Activated T-cell treated with anti-CD3 and anti-CD28 coated beads, Interleukin-2, amount 50 U/mL, for 48 hours (primary cell): ENCODE measurements around the gene DAPL1.

Experiments used
- DNase-seq, 2 experiments: peaks; one replicate each; pipeline ENCODE4 v3.0.0-alpha.2; 2020

DAPL1 gene, protein sequence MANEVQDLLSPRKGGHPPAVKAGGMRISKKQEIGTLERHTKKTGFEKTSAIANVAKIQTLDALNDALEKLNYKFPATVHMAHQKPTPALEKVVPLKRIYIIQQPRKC

DNA sequence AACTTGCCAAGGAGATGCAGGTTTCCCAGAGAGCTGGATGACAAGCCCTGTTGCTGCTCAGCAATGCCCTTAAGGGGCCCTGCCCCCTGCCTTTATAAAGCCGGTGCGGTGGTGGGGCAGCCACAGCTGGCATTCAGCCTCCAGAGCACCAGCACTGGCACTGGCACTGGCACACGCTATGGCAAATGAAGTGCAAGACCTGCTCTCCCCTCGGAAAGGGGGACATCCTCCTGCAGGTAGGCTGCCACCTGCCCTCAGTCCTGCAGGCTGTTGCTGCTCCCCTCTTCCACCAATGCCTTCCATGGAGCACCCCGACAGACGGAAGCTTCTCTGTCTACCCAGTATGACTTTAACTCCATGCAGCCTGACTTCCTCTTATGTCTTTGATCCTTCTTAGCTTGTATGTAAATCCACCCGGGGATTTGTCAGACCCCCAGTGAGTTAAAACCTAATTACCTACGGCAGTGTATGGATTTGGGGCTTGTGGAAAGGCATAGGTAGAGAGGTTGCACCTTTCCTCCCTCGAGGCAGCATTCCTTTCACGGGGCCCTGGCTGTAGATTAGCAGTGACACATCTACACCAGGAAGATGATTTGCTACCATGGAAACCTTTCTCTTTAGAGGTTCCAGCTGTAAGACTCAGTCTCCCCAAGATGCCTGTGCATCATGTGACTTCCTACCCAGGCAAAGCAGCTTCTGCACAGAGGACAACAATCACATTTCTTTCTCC, at the start of gene DAPL1:
Gene DAPL1, plus strand, starts transcription at position 123 of the 730 bp plus-strand sequence. Its CDS starts 56 bp downstream, at position 179.
- DNase-seq, result no peak

DNA sequence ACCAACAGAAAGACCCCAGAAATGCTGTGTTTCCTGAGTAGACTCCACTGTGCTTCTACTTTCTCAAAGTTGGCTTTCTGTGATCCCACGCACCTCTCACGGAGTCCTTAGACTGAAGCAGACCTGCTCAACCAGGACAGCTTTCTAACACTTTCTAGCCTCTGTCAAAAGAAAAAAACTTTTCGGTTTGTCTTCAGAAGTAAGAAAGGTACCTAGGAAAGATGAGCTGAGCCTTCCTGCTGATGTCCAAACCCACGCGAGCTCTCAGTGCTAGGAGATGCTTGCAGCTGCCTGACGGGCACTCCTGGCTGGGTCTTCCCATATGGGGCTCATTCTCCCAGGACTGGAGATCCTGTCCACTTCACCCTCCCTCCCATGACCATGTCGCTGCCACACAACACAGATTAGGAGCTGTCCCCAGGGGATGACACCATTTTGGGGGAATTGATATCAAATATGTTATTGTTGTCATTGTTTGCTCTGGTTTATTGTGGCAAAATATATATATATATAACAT, 49.2 kb upstream of the DAPL1 start:
- no peak for DNase-seq

DNA sequence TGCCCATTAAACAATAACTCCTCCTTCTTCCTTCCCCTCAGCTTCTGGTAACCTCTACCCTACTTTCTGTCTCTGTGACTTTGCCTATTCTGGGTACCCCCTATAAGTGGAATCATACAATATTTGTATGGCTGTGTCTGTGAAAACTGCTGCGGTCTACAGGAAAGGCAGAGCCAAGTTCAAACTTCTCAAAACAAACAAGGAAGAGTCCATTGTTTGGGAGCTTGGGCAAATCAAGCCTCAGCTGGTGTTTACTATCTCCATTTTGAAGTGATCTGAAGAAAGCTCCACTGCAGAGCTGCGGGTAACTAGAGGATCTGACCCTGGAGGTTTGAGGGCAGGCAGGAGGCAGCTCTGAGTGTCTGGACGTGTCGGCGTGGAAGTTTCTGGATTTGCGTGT, 48.6 kb upstream of the DAPL1 start:
- DNase-seq, result no peak

DNA sequence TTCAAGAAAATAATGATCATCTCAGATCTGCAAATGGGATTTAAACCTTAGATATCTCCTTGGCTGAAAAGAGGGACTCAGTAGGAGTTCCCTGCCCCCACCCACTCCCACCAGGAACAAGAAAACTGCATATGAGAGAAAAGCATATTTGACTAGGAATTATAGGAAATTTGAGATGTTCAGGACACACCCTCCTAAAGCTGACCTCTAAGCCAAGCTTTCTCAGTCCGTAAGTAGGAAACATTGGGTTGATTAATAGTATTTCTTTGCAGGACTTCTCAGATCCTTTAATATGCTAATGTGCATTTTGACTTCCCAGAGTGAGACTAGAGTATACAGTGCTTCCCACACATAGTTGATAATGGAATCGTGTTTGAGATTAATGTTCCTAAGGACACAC, 47.8 kb upstream of the DAPL1 start:
- no peak for DNase-seq

DNA sequence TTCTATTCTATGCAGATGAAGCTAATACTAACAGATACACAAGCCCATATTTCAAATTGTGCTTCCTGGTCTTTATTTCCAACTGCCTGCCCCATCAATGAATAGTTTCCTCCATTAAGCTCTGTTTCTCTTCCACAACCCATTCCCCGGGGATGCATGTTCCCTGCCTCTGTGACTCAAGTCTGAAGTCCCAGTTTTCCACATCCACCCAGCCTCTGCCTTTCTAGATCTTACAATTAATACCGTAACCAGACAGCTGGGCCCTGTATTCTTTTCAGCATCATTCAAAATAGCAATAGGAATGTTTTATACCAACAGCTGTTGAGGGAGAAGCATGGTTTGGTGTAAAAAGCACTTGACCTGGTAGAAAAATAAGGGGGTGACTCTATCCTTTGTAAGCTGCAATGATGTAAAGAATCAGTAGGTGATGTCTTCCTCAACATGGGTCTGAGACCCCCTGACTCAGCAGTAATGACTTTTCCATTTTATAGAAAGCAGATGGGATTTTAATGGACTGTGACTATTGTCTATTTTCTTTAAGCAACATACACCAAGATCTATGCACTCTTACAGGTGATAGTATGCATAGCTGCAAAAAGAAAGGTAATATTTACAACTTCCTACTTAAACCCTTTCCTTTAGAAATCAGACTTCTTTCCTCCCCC, 46.1 kb upstream of the DAPL1 start:
- DNase-seq, result no peak

DNA sequence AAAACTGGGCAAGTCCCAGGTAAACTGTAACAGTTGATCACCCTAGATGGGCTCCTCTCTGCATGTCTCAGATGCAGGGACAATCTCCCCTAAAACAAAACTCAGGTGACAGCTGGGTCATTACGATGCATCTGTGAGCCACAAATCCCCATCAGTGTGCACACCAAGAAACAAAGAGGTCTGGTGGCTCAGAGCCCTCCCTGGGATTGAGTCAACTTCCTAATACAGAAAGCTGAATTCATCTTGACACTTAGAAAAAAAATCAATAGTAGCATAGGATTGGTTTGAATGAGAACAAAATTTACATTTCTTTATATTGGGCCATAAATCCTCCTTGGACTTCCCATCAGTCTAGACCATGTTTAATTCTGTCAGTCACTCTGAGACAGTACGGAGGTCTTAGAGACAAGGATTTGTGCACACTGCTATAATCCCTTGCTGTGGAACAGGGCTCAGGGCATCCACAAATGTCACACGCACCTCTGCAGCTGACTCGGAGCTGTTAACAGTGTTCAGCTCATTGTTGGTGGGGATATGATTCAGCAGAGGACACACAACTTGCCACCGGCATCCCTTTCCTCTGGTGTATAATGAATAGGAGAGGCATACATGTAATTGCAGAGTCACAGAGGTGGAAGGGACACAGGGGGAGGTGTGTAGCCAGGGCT, 44.5 kb upstream of the DAPL1 start:
- no peak for DNase-seq

DNA sequence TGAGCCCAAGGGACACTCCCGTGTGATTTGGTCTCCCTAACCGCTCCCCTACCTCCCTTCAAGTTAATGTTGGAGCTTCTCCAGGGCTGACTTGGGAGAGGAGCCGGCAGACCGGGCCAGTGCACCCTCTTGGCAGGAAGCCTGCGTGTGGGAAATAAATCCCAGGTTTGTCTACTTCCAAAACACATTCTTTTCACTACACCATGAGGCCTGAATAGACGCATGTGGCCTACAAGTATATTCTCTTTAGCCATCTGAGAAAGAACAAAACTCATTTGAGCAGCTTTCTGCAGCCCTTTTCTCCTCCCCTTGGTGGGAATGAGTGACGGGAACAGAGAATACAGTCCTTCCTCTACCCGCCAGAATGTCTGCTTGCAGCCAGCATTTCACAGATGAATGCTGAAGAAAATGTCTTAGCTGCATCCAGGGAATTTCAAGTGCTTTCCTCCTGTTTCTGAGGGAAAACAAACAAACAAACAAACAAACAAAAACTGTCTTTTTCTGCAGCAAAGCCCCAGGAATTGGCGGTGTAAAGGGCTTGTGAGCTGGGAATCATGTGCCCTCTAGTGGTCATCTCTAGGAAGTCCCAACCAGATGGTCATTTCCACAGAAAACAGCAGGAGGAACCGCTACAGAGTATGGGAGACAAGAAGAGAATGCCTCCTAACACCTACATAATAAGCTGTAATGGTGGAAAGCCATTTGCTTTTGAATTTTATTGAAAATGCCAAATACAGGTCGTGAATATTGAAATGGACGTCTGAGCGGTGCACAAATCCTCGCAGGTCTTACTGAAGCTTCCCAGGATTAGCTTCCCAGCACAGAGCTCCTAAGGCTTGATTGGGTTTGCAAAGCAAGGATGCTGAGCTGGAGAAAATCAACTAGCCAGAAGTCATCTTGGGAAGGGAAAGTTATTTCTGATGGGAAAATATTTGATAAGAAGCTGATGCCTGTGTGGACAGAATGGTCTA, 41.2 kb upstream of the DAPL1 start:
- DNase-seq, result peak in 1 of 2 experiments; percentile 25

DNA sequence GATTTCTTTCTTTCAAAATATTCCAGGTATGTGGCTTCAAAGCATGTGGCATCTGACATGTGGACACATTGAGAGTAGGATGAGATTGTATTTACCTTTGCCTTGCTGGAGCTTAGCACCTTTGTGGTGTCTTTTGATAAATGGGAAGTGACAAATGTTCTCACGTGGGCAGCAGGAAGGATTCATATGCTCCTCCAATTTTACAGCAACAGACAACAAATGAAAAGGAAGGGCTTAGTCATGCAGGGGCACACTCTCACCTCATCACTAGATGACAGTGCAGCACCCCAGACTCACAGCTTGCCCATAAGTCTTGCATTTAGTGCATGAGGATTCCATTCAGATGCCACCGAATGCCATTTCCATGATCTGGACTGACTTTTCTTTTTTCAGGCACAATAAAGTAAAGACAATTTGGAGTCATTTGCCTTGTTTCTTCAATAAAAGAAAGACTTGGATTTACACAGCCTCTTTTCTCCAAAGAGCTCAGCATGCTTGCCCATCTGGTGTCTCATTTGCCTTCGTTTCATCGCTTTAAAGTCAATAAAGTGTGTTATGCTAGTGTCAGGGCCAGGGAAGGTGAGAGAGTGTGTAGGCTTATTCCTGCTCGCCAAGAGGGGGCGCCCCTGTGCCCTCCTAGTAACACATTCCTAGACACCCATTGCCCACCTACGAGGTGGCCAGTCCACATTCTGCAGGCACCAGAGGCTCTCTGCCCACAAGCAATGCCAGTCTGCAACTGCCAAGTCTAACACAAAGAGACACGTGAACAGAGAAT, 39.6 kb upstream of the DAPL1 start:
- DNase-seq, result peak in 1 of 2 experiments; percentile 20

DNA sequence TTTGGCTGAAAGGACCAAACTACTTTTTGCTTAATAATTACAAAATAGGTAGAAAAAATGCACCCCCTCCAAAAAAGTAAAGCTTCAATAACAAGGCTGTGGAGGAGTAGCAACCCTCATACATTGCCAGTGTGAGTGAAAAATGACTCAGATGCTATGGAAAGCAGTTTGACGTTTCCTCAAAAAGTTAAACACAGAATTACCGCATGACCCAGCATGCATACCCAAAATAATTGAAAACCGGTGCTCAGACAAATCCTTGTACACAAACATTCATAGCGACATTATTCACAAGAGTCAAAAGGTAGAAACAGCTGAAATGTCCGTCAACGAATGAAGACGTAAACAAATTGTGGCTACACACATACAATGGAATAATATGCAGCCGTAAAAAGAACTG, 38.8 kb upstream of the DAPL1 start:
- DNase-seq, result no peak

DNA sequence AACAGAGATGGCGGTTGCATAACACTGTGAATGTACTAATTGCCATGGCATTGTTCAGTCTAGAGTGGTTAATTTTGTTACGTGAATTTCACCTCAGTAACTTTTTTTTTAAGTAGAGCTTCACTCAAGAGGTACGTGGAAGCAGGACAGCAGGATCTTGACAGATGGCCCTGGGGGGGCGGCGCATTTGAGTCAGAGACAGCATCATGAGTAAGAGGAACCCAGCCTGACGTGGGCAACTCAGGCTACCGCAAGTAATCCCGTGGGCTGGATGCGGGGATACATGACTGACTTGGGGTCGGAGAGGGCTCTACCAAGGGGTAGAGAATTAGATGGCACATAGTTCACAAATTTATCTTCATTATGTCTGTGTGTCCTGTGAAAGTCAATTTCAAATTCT, 38.1 kb upstream of the DAPL1 start:
- peak in 1 of 2 experiments; percentile 47 for DNase-seq

DNA sequence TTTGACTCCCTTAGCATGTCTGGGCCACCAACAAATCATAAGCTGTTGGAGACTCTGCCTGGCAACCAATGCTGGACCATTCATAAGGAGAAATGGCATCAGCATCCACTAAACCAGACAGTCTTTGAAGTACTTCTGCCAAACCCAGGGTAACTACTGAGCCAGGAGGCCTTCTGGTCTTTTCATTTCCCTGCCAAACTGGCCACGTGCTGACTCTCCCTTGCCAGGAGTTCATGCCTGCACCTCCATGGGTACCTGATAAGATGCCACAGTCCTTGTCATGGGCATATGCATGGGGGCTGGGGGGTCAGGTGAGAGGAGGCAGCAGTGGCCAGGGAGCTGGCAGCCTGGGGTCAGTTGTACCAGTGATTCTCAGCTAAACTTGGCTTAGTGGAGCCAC, 34.2 kb upstream of the DAPL1 start:
- DNase-seq, result no peak

DNA sequence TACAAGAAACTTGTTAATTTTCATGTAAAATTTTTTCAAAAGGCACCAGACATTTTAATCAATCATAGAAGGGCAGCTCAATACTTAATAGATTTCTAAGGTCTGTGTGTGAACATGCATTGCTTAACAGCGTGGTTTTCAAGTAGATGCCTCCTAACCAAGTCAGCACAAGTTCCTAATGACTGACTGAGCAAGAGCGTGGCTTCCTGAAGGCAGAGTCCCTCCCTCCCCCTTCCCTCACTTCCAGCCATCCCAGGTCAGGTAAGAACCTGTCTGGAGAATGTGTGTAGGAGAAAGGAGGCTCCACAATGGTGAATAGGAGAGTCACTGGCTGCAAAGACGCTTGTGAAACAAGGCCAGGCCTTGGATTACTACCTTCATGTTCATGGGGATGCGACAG, 33.5 kb upstream of the DAPL1 start:
- DNase-seq, result no peak

DNA sequence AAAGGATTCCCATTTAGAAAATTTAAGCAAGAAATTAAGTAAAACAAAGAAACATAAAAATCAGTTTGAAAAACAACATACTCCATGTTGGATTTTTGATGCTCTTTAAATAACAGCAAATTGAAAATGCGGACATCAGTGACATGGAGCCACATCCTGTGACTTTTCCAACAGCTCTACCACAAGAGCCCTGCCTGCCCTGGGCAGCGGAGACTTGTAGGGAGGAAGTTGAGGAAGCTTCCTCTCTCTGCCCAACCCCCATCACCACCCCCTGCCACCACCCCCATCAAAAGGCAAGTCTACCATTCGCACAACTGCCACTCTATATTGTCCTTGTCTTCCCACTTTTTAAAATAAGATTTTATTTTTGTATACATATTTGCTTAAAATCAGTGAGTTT, 32.8 kb upstream of the DAPL1 start:
- no peak for DNase-seq

DNA sequence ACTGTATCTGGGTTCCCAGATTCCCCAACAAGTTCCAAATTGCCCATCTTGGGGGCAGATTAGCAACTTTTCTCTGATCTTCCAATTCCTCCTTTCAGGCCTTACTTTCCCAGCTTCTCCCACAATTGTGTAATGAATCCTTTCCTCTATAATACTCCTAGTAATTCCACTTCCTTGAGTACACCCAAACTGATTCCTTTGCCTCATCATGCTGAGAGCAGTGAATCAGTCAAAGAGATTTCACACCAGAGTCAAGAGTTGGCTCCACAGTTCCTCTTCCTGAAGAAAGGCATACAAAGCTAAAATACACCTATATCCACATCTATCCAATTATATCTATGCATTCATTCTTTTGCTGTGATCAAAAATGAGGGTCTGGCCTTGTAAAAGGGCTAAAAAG, 28.6 kb upstream of the DAPL1 start:
- DNase-seq, result no peak

DNA sequence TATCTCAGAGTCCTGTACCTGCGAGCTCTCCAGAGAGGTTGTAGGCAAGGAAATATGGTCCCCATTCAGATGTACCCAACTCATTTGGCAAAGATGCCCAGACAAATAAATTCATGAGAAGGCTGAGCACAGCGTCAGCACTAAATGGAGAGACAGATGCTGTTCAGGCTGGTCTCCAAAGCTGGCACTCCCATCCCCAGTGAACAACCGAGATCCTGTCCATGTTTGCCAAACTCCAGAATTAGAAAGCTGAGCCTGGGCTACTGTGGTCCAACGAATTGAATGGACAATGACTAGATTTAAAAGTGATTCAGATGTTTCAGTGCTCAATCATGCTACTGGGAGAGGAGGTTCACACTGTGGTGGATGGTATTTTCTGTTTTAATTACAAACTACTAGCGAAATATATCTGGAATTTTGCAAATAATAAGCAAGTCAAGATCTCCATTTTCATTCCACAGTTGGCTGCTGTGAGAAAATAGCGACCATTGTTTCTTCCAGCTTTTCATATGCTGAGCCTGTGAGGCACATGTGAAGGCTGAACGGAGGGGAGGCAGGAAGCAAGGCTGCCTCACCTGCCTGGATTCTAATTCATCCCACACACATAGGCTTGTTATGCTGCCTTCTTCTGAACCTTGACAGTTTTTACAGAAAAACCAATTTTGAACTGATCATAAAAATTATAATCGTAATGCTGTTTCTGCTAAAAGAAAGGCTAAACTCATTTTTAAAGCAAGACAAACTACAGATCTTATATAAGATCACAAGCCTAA, 22.6 kb upstream of the DAPL1 start:
- DNase-seq, result no peak

DNA sequence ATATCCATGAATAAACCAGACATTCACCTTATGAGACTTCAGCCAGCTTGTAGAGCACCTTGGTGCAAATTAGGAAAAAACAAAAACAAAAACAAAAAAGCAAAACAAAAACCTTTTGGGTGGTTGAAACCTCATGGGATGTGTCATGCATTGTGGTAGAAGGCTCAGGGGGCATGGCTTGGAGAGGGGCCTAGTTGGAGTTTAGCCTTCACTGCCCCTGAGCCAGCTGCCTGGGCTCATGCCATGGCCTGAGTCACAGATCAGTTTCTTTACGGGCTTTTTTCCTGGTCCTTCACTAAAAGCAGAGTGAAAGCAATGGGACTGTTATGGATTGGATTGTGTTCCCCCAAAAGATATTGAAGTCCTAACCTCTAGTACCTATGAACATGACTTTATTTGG, 22.0 kb upstream of the DAPL1 start:
- DNase-seq, result no peak

DNA sequence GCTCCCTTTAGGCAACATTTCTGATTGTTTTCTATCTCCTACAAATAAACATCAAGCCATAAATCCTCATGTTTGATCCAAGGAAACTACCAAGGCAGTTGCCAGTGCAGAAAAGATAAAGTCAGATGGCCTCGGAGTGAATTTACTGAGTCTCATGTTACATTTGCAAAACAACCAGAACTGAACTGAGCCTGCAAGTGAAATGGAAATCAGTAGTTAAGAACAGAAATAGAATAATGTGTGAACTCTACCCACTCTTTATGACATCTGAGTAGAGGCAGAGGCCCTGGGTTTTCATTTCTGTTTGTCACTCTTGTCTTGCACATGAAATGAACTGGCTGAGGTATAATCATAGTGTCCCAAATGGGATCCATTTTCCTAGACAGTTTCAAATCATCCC, 20.4 kb upstream of the DAPL1 start:
- no peak for DNase-seq

DNA sequence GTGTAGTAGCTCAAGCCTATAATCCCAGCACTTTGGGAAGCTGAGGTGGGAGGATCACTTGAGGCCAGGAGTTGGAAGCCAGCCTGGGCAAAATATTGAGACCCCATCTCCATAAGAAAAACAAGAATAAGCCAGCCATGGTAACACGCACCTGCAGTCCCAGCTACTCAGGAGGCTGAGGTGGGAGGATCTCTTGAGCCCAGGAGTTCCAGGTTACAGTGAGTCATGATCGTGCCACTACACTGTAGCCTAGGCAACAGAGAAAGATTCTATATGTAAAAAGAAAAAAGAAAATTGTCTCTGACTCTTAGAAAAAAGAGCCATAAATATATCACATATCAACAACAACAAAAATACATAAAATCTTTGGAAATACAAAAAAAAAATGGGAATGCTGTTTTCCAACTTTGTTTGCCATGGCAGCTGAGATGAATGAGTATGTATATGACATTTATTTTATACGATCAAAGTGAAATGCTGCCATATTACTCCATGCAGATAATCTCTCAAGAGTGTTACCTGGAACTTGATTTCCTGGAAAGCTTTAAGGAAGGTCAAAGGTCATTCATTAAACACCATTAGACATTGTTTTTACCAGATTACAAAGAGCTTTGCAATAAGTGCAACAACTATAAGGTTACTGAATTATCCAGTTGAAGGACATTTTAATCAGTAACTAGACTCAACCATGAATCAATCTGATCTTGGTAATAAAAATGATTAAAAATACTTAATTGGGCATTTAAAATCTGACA, 19.7 kb upstream of the DAPL1 start:
- DNase-seq, result no peak

DNA sequence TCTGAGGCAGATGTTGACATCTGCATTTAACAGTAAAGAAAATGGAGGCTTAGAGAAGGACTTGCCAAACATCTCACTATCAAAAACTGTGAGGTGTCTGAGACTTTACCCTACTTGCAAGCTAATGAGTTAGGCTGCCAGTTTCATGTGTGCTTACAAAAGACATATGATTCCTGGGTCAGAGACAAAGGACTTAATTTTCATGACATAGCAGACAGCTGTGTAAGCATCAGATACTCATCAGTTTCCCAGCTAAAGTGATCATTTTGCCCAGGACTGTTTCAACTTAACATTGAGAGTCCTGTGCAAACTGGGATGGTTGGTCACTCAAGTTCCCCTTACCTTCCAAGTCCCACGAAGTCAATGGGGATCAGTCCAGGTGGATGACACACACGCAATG, 18.9 kb upstream of the DAPL1 start:
- DNase-seq, result no peak

DNA sequence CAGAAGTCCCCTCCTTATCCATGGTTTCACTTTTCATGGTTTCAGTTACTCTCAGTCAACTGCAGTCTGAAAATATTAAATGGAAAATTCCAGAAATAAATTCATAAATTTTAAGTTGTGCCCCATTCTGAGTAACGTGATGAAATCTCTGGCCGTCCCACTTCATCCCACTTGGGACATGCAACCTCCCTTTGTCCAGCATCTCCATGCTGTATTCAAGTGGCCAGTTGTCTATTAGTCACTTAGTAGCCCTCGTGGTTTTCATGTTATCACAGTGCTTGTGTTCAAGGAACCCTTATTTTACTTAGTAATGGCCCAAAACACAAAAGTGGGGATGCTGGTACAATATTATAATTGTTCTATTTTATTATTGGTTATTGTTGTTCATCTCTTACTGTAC, 18.0 kb upstream of the DAPL1 start:
- no peak for DNase-seq
